ENCODE results near the gene MIEN1.
"Not testable (repeated sequence)": the region's sequence is repeated elsewhere in the genome, so short reads cannot be mapped to it uniquely, and the experiment has no call there.

Gene MIEN1, protein sequence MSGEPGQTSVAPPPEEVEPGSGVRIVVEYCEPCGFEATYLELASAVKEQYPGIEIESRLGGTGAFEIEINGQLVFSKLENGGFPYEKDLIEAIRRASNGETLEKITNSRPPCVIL

GRCh38 chr17:39730095-39730921, at the start of gene MIEN1:
MIEN1 (minus strand) TSS chr17:39730532; CDS start chr17:39730495, 37 bp downstream.
- peak; percentile 93 for DNase-seq (ENCODE audit: insufficient read length, low spot score)
- FAIRE-seq, result peak; percentile 82

GRCh38 chr17:39777534-39778365, 47.4 kb upstream of the MIEN1 start:
- FAIRE-seq (peak; percentile 97), DNase-seq (ENCODE audit: insufficient read length, low spot score) (no peak)

- FAIRE-seq (peak; percentile 86), DNase-seq (ENCODE audit: insufficient read length, low spot score) (no peak)
Observed at GRCh38 chr17:39776252-39776651, 45.9 kb upstream of the MIEN1 start.

DNA sequence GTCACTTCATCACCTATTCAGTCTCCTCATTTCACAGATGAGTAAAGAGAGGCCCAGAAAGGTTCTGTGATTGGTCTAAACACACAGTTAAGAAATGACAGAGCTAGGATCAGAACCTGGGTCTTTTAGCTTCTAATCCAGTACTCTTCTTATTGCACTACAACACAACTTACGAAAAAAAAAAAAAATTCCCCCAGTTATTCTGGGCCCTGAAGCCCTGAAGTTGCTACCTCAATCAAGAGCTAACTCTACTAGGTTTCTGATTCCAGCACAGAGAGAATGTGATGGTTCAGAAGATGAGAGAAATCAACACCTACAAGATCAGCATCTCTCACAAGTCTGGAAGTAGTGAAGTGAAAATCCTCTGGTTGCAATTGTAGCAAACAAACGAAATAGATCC, 44.7 kb upstream of the MIEN1 start:
- DNase-seq (ENCODE audit: insufficient read length, low spot score) (no peak), FAIRE-seq (peak; percentile 91)

DNA sequence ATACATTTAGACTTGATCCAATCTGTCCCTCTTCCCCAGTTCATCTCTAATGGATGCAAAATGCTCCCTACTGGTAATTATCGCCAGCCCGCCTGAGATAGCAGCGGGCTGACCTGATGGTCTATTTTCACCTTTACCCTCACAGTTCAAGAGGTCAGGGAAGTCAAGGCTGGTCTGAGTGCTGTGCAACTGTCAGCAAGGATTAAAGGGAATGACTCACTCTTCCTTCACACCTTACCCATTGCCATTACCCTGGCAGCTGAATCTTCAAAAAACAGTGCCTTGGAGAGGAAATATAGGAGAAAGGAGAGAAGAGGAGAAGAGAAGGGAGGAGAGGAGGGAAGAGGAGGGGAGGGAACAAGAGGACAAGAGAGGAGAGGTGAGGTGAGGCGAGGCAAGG, 43.7 kb upstream of the MIEN1 start:
- peak; percentile 73 for FAIRE-seq
- DNase-seq (ENCODE audit: insufficient read length, low spot score), result no peak

GRCh38 chr17:39772987-39773934, 42.9 kb upstream of the MIEN1 start:
- FAIRE-seq (peak; percentile 65), DNase-seq (ENCODE audit: insufficient read length, low spot score) (no peak)

GRCh38 chr17:39772415-39772814, 42.1 kb upstream of the MIEN1 start:
- peak; percentile 76 for FAIRE-seq
- no peak for DNase-seq (ENCODE audit: insufficient read length, low spot score)

DNA sequence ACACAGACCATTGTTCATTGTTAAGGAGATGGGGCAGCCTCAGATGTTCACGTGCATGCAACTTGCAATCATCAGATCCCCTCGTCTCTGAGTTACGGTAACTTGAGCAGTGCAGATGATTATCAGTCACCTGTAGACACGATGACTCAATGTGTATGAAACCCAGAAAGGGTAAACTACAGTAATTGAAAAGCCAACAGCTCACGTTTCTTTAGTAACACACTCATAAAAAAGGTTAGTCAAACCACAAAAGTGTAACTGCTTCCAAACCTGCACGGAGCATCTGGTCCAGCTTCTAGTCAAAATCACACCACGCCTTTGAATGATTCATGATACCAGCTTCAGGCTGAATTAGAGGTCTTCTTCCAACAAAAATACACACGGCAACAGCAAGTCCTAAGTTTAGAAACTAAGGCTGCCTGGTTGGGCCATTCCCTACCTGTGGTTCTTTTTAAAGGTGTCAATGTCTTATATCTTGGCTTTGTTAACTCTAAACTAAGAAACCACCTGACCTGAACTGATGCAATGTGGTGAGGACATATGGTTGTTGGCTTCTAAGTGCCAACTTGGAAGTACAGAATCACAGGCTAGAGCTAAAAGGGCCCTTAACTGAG, 39.7 kb upstream of the MIEN1 start:
- DNase-seq (ENCODE audit: insufficient read length, low spot score), result no peak
- peak; percentile 97 for FAIRE-seq

DNA sequence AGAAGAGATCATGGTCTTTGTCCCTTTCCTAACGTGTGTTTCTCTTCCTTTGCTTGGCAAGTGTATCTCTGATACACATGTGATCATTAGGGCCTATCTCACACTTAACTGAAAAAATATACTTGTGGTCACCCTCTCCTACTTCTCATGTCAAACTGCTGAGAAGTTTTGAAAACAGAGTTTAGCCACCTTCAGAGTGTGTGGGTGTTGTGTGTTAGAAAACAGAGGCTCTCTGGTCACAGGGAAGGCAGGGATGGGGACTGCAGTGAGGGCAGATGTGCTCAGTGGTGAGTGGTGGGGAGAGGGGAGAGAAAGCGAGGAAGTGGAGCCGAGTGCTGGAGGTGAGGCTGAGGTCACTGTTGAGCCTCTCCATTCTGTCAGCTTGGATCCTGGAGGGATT, 36.8 kb upstream of the MIEN1 start:
- DNase-seq (ENCODE audit: insufficient read length, low spot score), result no peak
- peak; percentile 91 for FAIRE-seq

GRCh38 chr17:39765766-39766165, 35.4 kb upstream of the MIEN1 start:
- no peak for DNase-seq (ENCODE audit: insufficient read length, low spot score)
- FAIRE-seq, result peak; percentile 47

- no peak for FAIRE-seq
- DNase-seq (ENCODE audit: insufficient read length, low spot score), result no peak
Observed at GRCh38 chr17:39765175-39765574, 34.8 kb upstream of the MIEN1 start.

GRCh38 chr17:39764171-39764570, 33.8 kb upstream of the MIEN1 start:
- not testable (repeated sequence) for FAIRE-seq; DNase-seq (ENCODE audit: insufficient read length, low spot score)

DNA sequence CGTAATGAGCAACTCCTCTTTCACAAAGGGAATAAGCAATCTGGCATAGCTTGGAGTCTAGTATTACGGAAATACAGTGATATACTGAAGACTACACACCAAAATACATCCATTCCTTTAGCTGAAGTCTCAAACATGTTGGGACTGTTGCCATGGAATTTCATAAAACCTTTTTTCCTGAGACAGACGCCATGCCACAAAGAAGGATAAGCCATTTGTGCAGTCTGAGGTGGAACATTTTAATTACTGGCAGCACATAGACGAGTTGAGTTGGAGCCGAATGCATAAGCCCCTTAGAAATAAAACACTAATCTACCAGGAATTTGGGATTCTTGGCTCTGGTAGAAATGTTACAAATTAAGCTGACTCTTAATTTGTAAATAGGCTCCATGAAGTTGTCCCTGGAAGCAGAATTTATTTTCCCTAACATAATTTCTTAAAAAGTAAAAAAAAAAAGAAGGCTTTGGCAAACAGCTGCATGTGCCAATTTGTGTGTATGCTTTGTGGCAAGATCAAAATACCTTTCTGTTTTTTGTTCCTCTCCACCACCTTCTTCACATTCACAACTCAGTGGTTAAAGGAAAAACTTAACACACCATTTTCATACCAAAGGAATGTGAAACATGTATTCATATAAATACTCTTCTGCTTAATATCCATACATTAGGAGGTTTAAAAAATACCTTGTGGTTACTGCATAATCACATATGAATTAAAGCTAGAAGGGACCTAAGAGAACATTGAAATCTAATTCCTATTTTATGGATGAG, 32.9 kb upstream of the MIEN1 start:
- FAIRE-seq (no peak), DNase-seq (ENCODE audit: insufficient read length, low spot score) (no peak)

DNA sequence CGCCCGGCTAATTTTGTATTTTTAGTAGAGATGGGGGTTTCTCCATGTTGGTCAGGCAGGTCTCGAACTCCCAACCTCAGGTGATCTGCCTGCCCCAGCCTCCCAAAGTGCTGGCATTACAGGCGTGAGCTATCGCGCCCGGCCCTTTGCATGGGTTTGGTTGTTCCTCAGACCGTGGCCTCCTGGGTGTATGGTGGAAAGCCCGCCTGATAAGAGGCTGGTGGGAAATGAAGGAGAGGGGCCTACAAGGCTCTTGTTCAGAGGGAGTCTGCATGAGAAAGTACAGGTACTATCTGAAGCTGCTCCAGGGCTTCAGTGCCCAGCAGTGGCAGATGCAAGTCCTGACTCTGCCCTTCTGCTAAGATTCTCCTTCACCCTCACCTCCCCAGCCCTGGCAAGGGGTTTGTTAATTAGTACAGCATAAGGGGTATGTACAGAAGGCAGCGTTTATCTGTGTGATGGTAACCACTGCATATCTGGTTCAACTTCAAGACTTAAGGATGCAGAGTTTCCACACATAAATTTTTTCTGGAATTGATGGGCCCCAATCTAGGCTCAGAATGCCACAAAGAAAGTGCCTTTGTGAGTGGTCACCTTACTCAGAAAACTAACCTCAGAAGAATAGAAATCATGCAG, 31.6 kb upstream of the MIEN1 start:
- DNase-seq (ENCODE audit: insufficient read length, low spot score) (no peak), FAIRE-seq (no peak)

- no peak for FAIRE-seq
- DNase-seq (ENCODE audit: insufficient read length, low spot score), result no peak
Observed at GRCh38 chr17:39759204-39759603, 28.9 kb upstream of the MIEN1 start.

GRCh38 chr17:39757931-39758873, 27.9 kb upstream of the MIEN1 start:
- FAIRE-seq, result no peak

GRCh38 chr17:39757176-39757662, 26.9 kb upstream of the MIEN1 start:
- no peak for DNase-seq (ENCODE audit: insufficient read length, low spot score)
- no peak for FAIRE-seq

More at GRCh38 chr17:39757931-39758873, 27.9 kb upstream of the MIEN1 start:
- DNase-seq (ENCODE audit: insufficient read length, low spot score), result no peak

All from GM19239 (cell line).